Activated T-cell treated with anti-CD3 and anti-CD28 coated beads for 48 hours (primary cell): Measurements from ENCODE around the gene PLA2G4F.
"Not testable (repeated sequence)": the region's sequence is repeated elsewhere in the genome, so short reads cannot be mapped to it uniquely, and the experiment has no call there.

Source experiments
- DNase-seq: peaks from one replicate; pipeline ENCODE4 v3.0.0-alpha.2; 2020; ENCODE audit warnings: low read depth

Gene PLA2G4F

DNA sequence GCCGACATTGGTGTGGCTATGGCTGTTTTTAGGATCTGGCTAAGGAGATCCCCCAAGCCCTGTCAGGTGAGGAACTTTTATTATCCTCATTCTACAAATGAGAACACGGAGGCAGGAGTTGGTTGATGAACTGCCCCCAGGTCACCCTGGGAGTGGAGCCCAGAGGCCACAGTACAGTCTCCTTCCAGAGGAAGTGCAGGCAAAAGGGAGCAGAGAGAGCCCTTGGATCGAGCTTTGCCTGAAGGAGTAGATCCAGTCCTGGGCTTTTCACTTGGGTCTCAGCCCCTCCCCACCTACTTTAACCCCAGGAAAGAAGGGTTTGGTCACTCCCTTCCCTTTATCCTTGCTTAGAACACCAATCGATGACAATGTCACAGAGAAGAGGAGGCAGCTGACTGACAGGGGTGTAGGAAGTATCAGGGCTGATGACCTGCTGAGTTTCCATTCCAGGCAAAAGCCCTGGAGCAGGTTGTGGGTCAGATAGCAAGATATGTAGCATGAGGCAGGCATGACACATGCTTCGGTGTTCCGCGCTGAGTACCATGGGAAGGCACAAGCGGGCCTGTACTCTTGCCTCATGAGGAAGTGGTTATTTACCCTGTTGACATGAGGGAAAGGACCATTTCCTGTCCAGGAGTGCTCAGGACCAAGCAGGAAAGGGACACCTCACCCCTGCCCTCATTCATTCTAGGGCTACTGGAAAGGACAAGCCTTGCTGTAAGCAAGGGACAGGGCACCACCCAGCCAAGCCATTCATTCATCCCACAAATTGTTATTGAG, 56.2 kb downstream of the PLA2G4F start:
- DNase-seq: no peak

DNA sequence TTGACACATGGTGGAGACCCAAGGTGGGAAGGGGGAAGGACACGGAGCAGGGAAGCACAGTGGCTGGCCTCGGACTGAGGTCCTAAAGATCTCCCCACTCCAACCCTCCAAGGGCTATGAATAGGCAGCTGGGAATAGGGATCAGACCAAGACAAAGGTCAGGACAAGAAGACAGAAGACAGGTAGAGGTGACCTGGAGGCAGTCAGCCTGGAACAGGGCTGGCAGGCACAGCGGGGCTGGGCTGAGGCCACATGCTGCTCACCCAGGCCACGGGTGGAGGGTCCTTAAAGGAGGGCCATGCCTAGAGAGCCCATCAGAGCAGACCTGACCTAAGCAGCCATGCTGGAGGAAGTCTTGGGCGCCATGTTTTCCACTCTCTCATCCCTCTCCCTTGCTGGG, 59.4 kb downstream of the PLA2G4F start:
- no peak for DNase-seq

DNA sequence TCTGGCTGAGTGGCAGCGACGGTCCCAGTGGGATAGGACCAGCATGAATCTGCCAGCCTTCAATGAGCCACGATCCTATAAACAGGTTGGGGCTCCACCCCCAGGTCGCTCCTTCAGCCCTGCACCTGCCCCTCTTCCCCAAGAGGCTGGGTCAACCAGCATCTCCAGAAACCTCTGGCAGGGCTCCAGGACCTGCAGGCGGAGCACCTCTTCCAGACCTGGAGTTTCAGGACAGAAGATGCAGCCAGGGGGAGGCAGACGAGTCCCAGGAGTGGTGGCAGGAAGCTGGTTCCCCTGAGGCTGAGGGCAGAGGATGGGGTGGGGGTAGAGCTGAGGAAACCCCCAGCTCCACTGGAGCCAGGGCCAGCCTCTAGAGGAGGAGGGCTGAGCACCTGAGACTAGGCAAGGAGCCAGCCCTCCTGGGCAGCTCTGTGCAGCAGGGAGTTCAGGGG, 61.9 kb downstream of the PLA2G4F start, which contains the start of gene PLA2G4D:
Gene PLA2G4D, minus strand, starts transcription at position 51 of the 452 bp plus-strand sequence. CDS start 103 bp downstream, outside the sequence.
- DNase-seq: no peak

DNA sequence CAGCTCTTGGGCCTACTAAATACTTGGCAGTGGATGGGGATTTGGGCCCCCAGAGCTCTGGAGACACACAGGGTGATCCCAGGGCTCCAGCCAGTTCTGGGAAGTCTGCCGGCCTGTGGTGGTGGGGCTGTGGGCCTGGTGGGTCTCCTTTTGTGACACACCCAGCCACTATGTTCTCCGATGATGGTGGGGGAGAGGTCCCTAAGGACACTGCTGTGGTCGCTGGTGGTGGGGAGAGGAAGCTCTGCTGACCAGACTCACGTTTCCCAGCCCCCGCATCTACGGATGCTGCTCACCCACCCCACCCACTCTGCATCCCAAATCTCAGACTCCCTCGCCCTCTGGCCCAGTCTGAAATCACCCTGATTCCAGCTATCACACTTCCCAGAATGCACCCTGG, 62.5 kb downstream of the PLA2G4F start:
- no peak for DNase-seq

DNA sequence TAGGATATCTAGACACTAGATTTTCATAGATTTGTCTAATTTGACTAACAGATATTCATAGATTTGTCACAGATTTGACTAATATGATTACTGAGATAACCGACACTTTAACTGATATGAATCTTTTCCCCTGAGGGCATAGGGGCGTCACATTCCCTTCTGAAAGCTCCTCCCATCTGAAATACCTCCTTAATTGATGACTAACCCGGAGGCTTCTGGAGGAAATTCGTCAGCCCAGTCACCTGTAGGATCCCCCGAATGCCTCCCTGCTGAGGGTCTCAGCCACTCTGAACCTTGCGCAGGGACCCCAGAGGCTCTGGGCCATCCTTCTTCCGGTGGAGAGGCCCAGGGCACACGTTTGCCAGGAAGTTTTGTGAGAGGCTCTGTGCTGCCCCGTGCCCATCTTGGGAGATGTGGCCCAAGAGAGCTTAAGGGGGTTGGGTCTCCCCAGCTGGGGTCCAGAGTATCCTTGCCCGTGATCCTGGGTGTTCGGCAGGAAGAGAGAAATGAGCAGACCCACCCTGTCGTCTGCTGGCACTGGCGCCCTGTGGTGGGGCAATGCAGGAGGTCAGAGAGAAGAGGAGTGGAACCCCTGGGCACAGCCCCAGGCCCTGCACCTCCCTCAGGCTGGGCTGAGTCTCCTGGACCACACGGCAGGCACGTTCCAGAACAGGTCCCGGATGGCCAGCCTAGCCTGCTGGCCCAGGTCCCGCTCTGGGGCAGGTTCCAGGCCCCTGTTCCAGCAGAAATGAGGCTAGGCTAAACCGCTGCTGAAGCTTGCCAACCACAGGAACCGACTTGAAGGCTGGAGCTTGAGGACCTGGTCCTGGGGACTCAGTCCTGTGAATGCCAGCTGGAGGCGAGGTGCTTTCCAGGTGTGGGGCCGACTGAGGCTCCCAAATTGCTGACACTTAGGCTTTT, 63.8 kb downstream of the PLA2G4F start:
- DNase-seq: no peak

DNA sequence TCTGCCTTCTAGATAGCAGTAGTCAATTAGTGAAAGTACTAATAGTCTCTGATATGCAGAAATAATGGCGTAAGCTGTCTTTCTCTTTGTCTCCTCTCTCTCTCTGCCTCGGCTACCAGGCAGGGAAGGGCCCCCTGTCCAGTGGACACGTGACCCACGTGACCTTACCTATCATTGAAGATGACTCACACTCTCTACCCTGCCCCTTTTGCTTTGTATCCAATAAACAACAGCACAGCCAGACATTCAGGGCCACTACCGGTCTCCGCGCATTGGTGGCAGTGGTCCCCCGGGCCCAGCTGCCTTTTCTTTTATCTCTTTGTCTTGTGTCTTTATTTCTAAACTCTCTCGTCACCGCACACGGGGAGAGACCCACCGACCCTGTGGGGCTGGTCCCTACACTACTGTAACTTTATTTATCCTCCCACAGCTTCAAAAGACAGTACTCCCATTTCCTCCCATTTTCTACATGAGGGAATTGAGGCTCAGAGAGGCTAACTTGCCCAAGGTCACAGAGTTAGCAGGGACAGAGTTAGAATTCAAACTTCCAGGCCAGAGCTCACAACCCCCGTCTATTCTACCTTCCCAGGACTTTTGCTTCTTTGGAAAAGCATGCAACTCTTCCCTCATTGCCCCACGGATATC, 64.6 kb downstream of the PLA2G4F start:
- not testable (repeated sequence) for DNase-seq

DNA sequence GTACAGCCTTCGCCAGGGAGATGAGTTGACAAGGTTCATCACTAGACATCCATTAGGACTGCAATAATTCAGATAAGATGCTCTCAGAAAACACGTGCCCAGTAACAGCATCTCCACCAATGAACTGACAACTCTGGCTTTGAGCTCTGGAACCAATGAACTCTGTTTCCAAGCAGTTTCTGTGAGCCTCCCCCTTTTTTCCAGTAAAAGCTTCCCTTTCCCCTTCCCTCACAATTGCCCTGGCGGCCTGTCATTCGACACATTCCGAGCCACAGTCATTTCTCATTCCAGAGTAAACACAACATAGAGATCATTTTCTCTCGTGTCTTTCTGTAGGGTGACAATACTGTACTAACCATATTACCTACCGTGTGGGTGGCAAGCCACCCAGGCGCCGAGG, 65.7 kb downstream of the PLA2G4F start:
- DNase-seq: no peak

DNA sequence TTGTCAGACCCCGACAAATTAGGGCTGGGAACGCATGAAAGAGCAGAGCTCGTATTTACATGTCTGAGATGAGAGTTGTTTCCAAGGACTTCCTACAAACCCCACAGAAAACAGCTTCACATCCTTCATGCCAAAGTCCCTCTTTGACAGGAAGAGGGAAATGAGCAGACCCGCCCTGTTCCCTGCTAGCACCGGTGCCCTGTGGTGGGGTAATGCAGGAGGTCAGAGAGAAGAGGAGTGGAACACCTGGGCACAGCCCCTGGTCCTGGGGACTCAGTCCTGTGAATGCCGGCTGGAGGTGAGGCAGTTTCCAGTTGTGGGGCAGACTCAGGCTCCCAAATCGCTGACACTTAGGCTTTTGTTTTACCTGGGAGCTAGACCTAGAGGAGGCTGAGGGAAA, 66.1 kb downstream of the PLA2G4F start:
- no peak for DNase-seq

DNA sequence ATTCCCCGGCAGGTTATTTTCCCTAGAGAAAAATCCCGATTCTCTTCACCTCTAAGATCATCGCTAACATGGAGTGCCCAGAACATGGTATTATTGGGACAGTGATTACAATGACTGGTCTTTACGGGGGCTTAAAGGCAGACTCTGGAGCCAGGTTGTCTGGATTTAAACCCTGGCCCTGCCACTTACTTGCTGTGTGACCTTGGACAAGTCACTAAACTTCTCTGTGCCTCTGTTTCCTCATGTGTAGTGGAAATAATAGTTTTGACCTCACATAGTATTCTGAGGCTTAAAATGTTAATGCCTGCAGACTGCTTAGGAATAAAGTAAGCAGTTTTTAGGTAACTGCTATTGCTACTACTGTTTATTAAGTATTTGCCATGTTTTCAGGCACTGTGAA, 66.5 kb downstream of the PLA2G4F start:
- DNase-seq: no peak
